ENCODE measurements around the gene GRIPAP1. TPM values are rescaled to one million over a fixed set of nuclear protein-coding genes. Genes with fewer than 3 reads are reported as not detected.

Gene GRIPAP1
- polyA plus RNA-seq, 1 donor, result 72.9 TPM

DNA sequence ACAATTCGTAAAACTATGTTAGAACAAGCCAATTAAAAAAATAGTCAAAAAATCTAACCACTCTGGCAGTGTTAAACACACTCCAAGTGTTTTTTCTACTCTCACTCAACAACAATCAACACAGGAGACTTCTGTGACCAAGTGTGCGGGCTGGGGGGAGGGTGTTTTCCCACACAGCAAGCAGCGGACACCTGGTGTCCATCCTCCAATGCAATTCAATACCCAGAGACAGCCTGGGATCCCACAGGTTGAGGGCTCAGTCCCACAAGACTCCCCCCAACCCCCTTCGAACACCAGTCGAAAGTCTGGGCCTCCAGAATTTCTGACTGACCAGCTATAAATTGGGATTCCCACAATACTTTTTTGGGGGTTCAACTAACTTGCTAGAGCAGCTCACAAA lies 74.9 kb downstream of the GRIPAP1 start:
- no peak for DNase-seq

DNA sequence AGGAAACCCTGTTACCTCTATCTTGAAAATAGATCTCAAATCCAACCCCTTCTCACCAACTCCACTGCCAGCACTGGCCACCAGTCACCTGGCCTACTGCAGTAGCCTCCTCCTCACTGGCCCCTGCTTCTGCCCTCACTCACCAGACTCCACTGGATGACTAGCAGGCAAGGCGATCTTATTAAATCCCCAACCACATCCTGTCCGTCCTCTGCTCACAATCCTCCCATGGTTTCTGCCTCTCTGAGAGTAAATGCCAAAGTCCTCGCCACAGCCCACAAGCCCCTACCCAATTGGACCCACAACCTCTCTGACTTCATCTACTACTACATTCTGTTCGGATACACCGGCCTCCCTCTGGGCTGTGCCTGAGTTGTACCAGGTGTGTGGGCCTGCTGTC lies 77.8 kb downstream of the GRIPAP1 start:
- DNase-seq, result no peak

DNA sequence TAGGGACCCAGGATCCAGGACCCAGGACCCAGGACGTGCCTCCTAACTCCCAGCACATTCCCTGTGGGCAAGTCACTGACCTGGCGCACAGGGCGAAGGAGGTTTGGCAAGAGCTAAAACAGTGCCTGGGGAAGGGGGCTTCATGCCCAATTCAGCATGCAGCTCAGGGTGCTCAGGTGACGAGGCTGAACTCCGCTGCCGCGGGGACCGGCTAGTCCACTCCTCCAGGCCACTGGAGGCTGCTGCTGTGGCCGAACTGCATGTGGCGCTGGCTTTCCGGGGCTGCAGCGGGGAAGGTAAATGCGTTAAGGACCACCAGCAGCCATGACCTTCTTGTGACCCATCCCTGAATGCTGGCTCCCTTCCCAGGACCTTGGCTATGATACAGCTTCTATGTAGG lies 78.3 kb downstream of the GRIPAP1 start:
- no peak for DNase-seq

Other genes starting within 250 kb of the GRIPAP1 start
- gene GLOD5, start 240.5 kb downstream of the GRIPAP1 start, polyA plus RNA-seq (ENCODE audit: insufficient read length), result 0.81 TPM
- 0.48 TPM for gene GATA1, start 215.7 kb downstream of the GRIPAP1 start, polyA plus RNA-seq (ENCODE audit: insufficient read length)
- gene HDAC6, start 200.2 kb downstream of the GRIPAP1 start, polyA plus RNA-seq (ENCODE audit: insufficient read length), result 206 TPM
- not detected for gene ERAS, start 175.8 kb downstream of the GRIPAP1 start, polyA plus RNA-seq (ENCODE audit: insufficient read length)
- gene PCSK1N, start 166.7 kb downstream of the GRIPAP1 start, polyA plus RNA-seq (ENCODE audit: insufficient read length), result 11.5 TPM
- 33.7 TPM for gene TIMM17B, start 104.5 kb downstream of the GRIPAP1 start, polyA plus RNA-seq (ENCODE audit: insufficient read length)
- 75.5 TPM for gene PQBP1, start 104.3 kb downstream of the GRIPAP1 start, polyA plus RNA-seq (ENCODE audit: insufficient read length)
- 27.2 TPM for gene SLC35A2, start 90.6 kb downstream of the GRIPAP1 start, polyA plus RNA-seq (ENCODE audit: insufficient read length)
- gene PIM2, start 83.2 kb downstream of the GRIPAP1 start, polyA plus RNA-seq (ENCODE audit: insufficient read length), result 6.6 TPM
- gene OTUD5, start 44.7 kb downstream of the GRIPAP1 start, polyA plus RNA-seq (ENCODE audit: insufficient read length), result 67.2 TPM
- gene KCND1, start 30.4 kb downstream of the GRIPAP1 start, polyA plus RNA-seq (ENCODE audit: insufficient read length), result 3.1 TPM
- 32.2 TPM for gene TFE3, start 41.1 kb upstream of the GRIPAP1 start, polyA plus RNA-seq (ENCODE audit: insufficient read length)
- gene CCDC120, start 56.7 kb upstream of the GRIPAP1 start, polyA plus RNA-seq (ENCODE audit: insufficient read length), result 11.7 TPM
- 32.1 TPM for gene PRAF2, start 71.7 kb upstream of the GRIPAP1 start, polyA plus RNA-seq (ENCODE audit: insufficient read length)
- gene WDR45, start 77.6 kb upstream of the GRIPAP1 start, polyA plus RNA-seq (ENCODE audit: insufficient read length), result 57.9 TPM
- 21.4 TPM for gene GPKOW, start 121.5 kb upstream of the GRIPAP1 start, polyA plus RNA-seq (ENCODE audit: insufficient read length)
- gene MAGIX, start 160.5 kb upstream of the GRIPAP1 start, polyA plus RNA-seq (ENCODE audit: insufficient read length), result 4.3 TPM
- 37.9 TPM for gene PLP2, start 169.6 kb upstream of the GRIPAP1 start, polyA plus RNA-seq (ENCODE audit: insufficient read length)
- 5.6 TPM for gene PRICKLE3, start 184.1 kb upstream of the GRIPAP1 start, polyA plus RNA-seq (ENCODE audit: insufficient read length)
- gene SYP, start 197.9 kb upstream of the GRIPAP1 start, polyA plus RNA-seq (ENCODE audit: insufficient read length), result 2.6 TPM
- gene CACNA1F, start 231.1 kb upstream of the GRIPAP1 start, polyA plus RNA-seq (ENCODE audit: insufficient read length), result 0.47 TPM
- 16.3 TPM for gene CCDC22, start 233.2 kb upstream of the GRIPAP1 start, polyA plus RNA-seq (ENCODE audit: insufficient read length)

All from left kidney (tissue), 2 donors.